ENCODE measurements around the gene METAP1D.

Gene METAP1D

DNA sequence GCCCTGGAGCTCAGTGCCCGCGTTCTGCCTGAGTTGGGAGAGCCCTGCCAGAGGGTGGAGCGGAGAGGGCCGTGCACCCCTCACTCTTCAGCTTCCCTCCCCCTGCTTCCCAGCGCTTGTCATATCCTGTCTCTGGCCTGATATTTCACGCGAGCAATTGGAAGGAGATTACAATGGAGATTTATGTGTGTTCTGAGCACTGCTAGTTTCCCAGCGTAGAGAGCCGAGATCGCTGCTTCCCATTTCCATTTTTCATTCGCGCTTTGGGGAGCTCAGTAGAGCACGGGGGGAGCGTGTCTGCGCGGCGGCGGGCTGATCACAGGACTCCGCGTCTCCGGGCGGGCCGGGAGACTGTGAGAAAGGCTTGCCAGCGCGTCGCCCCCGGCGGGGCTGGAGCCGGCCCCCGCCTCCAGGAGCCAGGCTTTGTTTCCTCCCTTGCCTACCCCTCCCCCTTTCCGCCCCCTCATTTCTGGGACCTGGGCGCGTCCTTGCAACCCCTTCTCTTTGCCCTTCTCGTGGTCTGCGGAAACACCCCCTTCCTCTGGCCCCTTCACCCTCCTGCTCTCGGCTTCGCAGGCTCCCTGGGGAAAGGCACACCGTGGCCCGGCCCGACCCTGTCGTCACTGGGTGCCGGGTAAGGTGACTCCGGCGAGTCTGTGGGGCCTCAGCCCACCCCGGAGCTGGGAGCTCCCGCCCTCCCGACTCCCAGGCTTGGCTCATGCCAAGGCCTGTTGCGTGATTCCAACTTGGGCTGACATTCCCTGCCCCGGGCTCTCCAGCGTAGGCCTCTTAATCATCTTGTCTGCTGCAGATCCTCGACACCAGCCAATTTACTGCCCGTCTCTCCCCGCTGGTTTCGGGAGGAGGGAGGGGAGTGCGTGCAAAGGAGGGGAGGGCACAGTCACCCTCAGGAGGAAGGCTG lies 97.1 kb downstream of the METAP1D start:
- TF ChIP-seq, protein P1, sequence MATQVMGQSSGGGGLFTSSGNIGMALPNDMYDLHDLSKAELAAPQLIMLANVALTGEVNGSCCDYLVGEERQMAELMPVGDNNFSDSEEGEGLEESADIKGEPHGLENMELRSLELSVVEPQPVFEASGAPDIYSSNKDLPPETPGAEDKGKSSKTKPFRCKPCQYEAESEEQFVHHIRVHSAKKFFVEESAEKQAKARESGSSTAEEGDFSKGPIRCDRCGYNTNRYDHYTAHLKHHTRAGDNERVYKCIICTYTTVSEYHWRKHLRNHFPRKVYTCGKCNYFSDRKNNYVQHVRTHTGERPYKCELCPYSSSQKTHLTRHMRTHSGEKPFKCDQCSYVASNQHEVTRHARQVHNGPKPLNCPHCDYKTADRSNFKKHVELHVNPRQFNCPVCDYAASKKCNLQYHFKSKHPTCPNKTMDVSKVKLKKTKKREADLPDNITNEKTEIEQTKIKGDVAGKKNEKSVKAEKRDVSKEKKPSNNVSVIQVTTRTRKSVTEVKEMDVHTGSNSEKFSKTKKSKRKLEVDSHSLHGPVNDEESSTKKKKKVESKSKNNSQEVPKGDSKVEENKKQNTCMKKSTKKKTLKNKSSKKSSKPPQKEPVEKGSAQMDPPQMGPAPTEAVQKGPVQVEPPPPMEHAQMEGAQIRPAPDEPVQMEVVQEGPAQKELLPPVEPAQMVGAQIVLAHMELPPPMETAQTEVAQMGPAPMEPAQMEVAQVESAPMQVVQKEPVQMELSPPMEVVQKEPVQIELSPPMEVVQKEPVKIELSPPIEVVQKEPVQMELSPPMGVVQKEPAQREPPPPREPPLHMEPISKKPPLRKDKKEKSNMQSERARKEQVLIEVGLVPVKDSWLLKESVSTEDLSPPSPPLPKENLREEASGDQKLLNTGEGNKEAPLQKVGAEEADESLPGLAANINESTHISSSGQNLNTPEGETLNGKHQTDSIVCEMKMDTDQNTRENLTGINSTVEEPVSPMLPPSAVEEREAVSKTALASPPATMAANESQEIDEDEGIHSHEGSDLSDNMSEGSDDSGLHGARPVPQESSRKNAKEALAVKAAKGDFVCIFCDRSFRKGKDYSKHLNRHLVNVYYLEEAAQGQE (IDR thresholded peaks at IDR 0.05; ENCODE audit: insufficient read depth in 1 of 2, low read depth in 2 of 2, low read length in 2 of 2), result no peak
- TF ChIP-seq POLR2AphosphoS5 (IDR thresholded peaks at IDR 0.05; ENCODE audit: low read depth, low read length), result no peak
- no peak for TF ChIP-seq SIN3A (IDR thresholded peaks at IDR 0.05; ENCODE audit: borderline replicate concordance, insufficient read depth, low read length)
- no peak for TF ChIP-seq TAF1 (IDR thresholded peaks at IDR 0.05; ENCODE audit: borderline replicate concordance, insufficient read depth, low read length)
- TF ChIP-seq FOXP2 (optimal IDR thresholded peaks at IDR 0.05; ENCODE audit: borderline replicate concordance, extremely low read depth, extremely low read length, insufficient read depth), result no peak

GRCh38 chr2:172097557-172098131 lies 97.9 kb downstream of the METAP1D start:
- no peak for TF ChIP-seq FOXP2 (optimal IDR thresholded peaks at IDR 0.05; ENCODE audit: borderline replicate concordance, extremely low read depth, extremely low read length, insufficient read depth)
- TF ChIP-seq, protein P1 (IDR thresholded peaks at IDR 0.05; ENCODE audit: insufficient read depth in 1 of 2, low read depth in 2 of 2, low read length in 2 of 2), result no peak
- TF ChIP-seq TAF1 (IDR thresholded peaks at IDR 0.05; ENCODE audit: borderline replicate concordance, insufficient read depth, low read length), result no peak
- no peak for TF ChIP-seq POLR2AphosphoS5 (IDR thresholded peaks at IDR 0.05; ENCODE audit: low read depth, low read length)
- no peak for TF ChIP-seq SIN3A (IDR thresholded peaks at IDR 0.05; ENCODE audit: borderline replicate concordance, insufficient read depth, low read length)

DNA sequence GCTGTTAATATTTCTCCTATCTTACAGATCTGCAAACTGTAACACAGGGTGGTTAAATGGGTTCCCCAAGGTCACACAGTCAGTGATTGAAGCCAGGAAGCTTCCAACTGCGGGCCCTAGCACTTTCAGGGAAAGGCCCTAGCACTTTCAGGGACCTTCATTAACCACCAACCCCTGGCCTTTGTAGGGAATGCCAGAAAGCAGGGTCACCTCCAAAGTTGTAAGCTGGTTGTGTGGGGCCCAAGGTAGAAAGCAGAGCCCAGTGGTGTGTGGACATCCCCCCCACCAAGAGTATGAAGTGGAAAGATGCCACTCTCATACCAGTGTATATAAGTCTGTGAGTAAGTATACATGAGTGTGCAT lies 98.5 kb downstream of the METAP1D start:
- no peak for TF ChIP-seq FOXP2 (optimal IDR thresholded peaks at IDR 0.05; ENCODE audit: borderline replicate concordance, extremely low read depth, extremely low read length, insufficient read depth)
- TF ChIP-seq TAF1 (IDR thresholded peaks at IDR 0.05; ENCODE audit: borderline replicate concordance, insufficient read depth, low read length), result no peak
- no peak for TF ChIP-seq POLR2AphosphoS5 (IDR thresholded peaks at IDR 0.05; ENCODE audit: low read depth, low read length)
- TF ChIP-seq SIN3A (IDR thresholded peaks at IDR 0.05; ENCODE audit: borderline replicate concordance, insufficient read depth, low read length), result no peak
- TF ChIP-seq, protein P1 (IDR thresholded peaks at IDR 0.05; ENCODE audit: insufficient read depth in 1 of 2, low read depth in 2 of 2, low read length in 2 of 2), result no peak

- TF ChIP-seq SIN3A (IDR thresholded peaks at IDR 0.05; ENCODE audit: borderline replicate concordance, insufficient read depth, low read length) (no peak), FOXP2 (optimal IDR thresholded peaks at IDR 0.05; ENCODE audit: borderline replicate concordance, extremely low read depth, extremely low read length, insufficient read depth) (no peak), TAF1 (IDR thresholded peaks at IDR 0.05; ENCODE audit: borderline replicate concordance, insufficient read depth, low read length) (no peak), POLR2AphosphoS5 (IDR thresholded peaks at IDR 0.05; ENCODE audit: low read depth, low read length) (no peak)
- TF ChIP-seq, protein P1 (IDR thresholded peaks at IDR 0.05; ENCODE audit: insufficient read depth in 1 of 2, low read depth in 2 of 2, low read length in 2 of 2), result no peak
Observed at GRCh38 chr2:172098650-172099471, 99.1 kb downstream of the METAP1D start.
